Measurements from ENCODE around the gene GALNT18. TPM values are rescaled to one million over a fixed set of nuclear protein-coding genes. Genes with fewer than 3 reads are reported as not detected.

Gene GALNT18
- total RNA-seq, 1 donor from 2014 or later: 2.1 TPM

DNA sequence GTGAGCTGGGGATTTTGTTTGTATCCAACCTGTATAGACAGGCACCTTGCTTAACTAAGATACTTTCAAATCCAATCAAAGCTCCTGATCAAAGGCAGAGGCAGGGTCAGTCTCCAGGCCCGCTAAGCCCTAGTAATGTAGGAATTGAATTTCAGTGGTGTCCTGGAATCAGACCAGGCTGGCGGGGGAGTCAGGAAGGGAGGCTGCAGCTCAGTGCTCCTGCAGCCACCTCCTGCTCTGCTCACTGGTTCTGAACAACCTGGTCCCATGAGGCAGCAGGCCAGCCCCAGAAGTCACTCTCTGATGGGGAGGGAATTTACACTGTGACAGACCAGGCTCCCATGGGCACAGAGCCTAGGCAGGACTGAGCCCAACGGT, 38.5 kb upstream of the GALNT18 start:
- no peaks in the 10 kb centered on the region for H3K9me3 Mint-ChIP-seq (ENCODE audit: low read depth)
- no peak overlapping the region for H3K4me3 Mint-ChIP-seq (ENCODE audit: low read depth)
- DNase-seq (ENCODE audit: low spot score, unreplicated experiment): no peak
- H3K4me1 Mint-ChIP-seq (ENCODE audit: low read depth): no peaks in the 10 kb centered on the region
- H3K27ac Mint-ChIP-seq: no peak overlapping the region
- H3K27me3 Mint-ChIP-seq: peaks cover 29% of the 10 kb centered on the region
- no peaks in the 10 kb centered on the region for H3K36me3 Mint-ChIP-seq (ENCODE audit: insufficient read depth)
- no peak for TF ChIP-seq CTCF (IDR thresholded peaks at IDR 0.05; ENCODE audit: unreplicated experiment)

GRCh38 chr11:11659567-11660362, 38.0 kb upstream of the GALNT18 start:
- Mint-ChIP-seq H3K4me1 (ENCODE audit: low read depth) (no peaks in the 10 kb centered on the region), H3K9me3 (ENCODE audit: low read depth) (no peaks in the 10 kb centered on the region), H3K36me3 (ENCODE audit: insufficient read depth) (no peaks in the 10 kb centered on the region), H3K4me3 (ENCODE audit: low read depth) (no peak overlapping the region), H3K27ac (no peak overlapping the region), H3K27me3 (peaks cover 35% of the 10 kb centered on the region)
- DNase-seq (ENCODE audit: low spot score, unreplicated experiment): no peak
- no peak for TF ChIP-seq CTCF (IDR thresholded peaks at IDR 0.05; ENCODE audit: unreplicated experiment)

DNA sequence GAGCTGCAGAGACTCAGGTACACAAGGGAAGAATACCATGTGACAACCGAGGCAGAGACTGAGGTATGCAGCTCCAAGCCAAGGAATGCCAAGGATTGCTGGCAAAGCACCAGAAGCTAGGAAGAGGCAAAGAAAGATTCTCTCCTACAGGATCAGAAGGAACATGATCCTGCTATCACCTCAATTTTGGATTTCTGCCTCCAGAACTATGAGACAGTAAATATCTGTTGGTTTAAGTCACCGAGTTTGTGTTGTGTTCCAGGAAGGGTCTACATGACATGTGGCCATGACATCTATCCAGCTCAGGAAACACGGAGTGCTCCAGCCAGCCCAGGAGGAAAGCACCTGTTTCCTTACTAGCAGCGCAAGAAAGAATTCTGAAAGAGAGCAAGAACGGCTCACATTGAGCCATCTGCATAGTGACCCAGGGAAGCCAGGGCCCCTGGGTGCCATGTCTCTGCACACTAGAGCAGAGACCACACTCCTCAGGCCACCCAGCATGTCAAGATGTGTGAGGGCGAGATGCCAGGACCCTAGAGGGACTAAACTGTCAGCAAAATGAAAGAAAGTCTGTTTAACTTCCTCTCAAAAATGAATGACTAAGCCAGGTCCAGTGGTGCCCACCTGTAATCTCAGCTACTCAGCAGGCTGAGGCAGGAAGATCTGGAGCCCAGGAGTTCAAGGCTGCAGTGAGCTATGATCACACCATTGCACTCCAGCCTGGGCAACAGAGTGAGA, 35.6 kb upstream of the GALNT18 start:
- no peak for TF ChIP-seq CTCF (IDR thresholded peaks at IDR 0.05; ENCODE audit: unreplicated experiment)
- Mint-ChIP-seq H3K4me3 (ENCODE audit: low read depth) (no peak overlapping the region), H3K27me3 (peaks cover 17% of the 10 kb centered on the region), H3K9me3 (ENCODE audit: low read depth) (no peaks in the 10 kb centered on the region), H3K27ac (no peak overlapping the region), H3K36me3 (ENCODE audit: insufficient read depth) (no peaks in the 10 kb centered on the region), H3K4me1 (ENCODE audit: low read depth) (no peaks in the 10 kb centered on the region)
- DNase-seq (ENCODE audit: low spot score, unreplicated experiment): no peak

DNA sequence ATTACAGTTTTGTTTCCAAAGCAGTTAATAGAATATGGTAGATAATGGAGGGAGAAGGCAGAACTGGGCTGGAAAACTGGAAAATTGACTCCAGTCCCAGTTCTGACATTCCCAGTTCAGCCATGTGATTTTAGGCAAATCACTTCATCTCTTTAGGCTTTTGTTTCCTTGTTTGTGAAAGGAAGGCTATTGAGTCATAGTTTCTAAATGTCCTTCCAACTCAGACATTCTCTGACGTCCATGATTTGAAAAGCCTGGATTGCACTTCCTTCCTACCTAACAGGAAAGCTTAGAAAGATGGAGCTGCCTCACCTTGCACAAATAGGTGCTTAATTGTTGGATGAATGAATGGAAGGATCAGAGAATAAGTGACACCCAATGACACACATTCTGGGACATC, 19.8 kb upstream of the GALNT18 start:
- H3K4me1 Mint-ChIP-seq (ENCODE audit: low read depth): no peaks in the 10 kb centered on the region
- no peak for DNase-seq (ENCODE audit: low spot score, unreplicated experiment)
- no peak overlapping the region for H3K27ac Mint-ChIP-seq
- no peak for TF ChIP-seq CTCF (IDR thresholded peaks at IDR 0.05; ENCODE audit: unreplicated experiment)
- no peak overlapping the region for H3K4me3 Mint-ChIP-seq (ENCODE audit: low read depth)
- no peaks in the 10 kb centered on the region for H3K9me3 Mint-ChIP-seq (ENCODE audit: low read depth)
- H3K36me3 Mint-ChIP-seq (ENCODE audit: insufficient read depth): no peaks in the 10 kb centered on the region
- peaks cover 13% of the 10 kb centered on the region for H3K27me3 Mint-ChIP-seq

- Mint-ChIP-seq H3K36me3 (ENCODE audit: insufficient read depth) (no peaks in the 10 kb centered on the region), H3K27ac (no peak overlapping the region), H3K4me3 (ENCODE audit: low read depth) (no peak overlapping the region), H3K27me3 (peaks cover 9% of the 10 kb centered on the region), H3K9me3 (ENCODE audit: low read depth) (no peaks in the 10 kb centered on the region), H3K4me1 (ENCODE audit: low read depth) (no peaks in the 10 kb centered on the region)
- DNase-seq (ENCODE audit: low spot score, unreplicated experiment): no peak
- no peak for TF ChIP-seq CTCF (IDR thresholded peaks at IDR 0.05; ENCODE audit: unreplicated experiment)
Observed at GRCh38 chr11:11640996-11641395, 19.2 kb upstream of the GALNT18 start.

All from progenitor cell of endocrine pancreas (in vitro differentiated cells).